ENCODE results near the gene PCDHGA4.
A peak's percentile ranks its signal among the peaks of the same experiment; 100 is the strongest.
"Not testable (repeated sequence)": the region's sequence is repeated elsewhere in the genome, so short reads cannot be mapped to it uniquely, and the experiment has no call there.

PCDHGA4 gene

GRCh38 chr5:141349917-141350619, 4.8 kb upstream of the PCDHGA4 start, which contains the start of gene PCDHGB1:
PCDHGB1 (plus strand) TSS chr5:141350099; CDS start chr5:141350261, 162 bp downstream.
- peak; percentile 39 for DNase-seq (ENCODE audit: low spot score)

DNA sequence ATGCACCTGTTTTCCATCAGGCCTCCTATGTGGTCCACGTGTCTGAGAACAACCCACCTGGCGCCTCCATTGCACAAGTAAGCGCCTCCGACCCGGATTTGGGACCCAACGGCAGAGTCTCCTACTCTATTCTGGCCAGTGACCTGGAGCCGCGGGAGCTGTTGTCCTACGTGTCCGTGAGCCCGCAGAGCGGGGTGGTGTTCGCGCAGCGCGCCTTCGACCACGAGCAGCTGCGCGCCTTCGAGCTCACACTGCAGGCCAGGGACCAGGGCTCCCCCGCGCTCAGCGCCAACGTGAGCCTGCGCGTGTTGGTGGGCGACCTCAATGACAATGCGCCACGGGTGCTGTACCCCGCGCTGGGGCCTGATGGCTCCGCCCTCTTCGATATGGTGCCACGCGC, 3.2 kb upstream of the PCDHGA4 start:
- no peak for DNase-seq (ENCODE audit: low spot score)

DNA sequence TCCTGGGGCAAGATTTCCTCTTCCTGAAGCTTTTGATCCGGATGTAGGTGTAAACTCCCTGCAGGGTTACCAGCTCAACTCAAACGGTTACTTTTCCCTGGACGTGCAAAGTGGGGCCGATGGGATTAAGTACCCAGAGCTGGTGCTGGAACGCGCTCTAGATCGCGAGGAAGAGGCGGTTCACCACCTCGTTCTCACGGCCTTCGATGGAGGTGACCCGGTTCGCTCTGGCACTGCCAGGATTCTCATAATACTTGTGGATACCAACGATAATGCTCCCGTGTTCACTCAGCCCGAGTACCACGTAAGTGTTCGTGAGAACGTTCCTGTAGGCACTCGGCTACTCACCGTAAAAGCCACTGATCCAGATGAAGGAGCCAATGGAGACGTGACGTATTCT, 820 bp downstream of the PCDHGA4 start:
- DNase-seq (ENCODE audit: low spot score): no peak

- DNase-seq (ENCODE audit: low spot score): no peak
Measured at GRCh38 chr5:141356133-141356532, 1.3 kb downstream of the PCDHGA4 start.

DNA sequence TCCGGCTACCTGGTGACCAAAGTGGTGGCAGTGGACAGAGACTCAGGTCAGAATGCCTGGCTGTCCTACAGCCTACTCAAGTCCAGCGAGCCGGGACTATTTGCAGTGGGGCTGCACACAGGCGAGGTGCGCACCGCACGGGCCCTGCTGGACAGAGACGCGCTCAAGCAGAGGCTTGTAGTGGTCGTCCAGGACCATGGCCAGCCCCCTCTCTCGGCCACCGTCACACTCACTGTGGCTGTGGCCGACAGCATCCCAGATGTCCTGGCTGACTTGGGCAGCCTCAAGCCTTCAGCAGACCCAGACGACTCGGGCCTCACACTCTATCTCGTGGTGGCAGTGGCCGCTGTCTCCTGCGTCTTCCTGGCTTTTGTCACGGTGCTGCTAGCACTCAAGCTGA, 2.1 kb downstream of the PCDHGA4 start:
- no peak for DNase-seq (ENCODE audit: low spot score)

DNA sequence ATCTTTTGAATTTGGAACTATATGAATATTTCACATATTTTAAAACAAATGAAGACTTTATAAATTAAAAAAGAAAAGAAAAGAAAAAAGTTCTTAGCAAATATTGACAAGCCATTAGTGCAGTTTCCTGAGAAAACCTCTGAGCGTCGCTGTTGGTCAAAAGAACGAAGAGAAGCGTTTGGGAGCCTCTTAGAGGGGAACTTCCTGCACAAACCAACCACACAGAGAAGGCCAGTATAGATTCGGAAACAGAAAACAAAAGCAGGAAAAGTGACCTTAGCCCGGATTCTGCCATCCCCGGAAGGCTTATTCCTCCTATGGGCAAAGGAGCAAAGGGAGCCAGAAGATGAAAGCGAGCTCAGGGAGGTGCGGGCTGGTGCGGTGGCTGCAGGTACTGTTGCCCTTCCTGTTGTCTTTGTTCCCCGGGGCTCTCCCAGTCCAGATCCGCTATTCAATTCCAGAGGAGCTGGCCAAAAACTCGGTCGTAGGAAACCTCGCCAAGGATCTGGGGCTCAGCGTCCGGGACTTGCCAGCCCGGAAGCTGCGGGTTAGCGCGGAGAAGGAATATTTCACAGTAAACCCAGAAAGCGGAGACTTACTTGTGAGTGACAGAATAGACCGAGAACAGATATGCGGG, 5.1 kb downstream of the PCDHGA4 start, which contains the start of gene PCDHGB2:
Gene PCDHGB2, plus strand, starts transcription at position 205 of the 637 bp plus-strand sequence. Its CDS starts 142 bp downstream, at position 347.
- peak; percentile 35 for DNase-seq (ENCODE audit: low spot score)

- DNase-seq (ENCODE audit: low spot score): no peak
Measured at GRCh38 chr5:141360685-141361084, 5.9 kb downstream of the PCDHGA4 start.

- DNase-seq (ENCODE audit: low spot score): no peak
Measured at GRCh38 chr5:141362719-141363118, 7.9 kb downstream of the PCDHGA4 start.

- DNase-seq (ENCODE audit: low spot score): no peak
Measured at GRCh38 chr5:141363952-141364660, 9.3 kb downstream of the PCDHGA4 start, which contains the start of gene PCDHGA5. PCDHGA5 (plus strand) TSS chr5:141364162; CDS start chr5:141364331, 169 bp downstream.

GRCh38 chr5:141366016-141366896, 11.4 kb downstream of the PCDHGA4 start:
- no peak for DNase-seq (ENCODE audit: low spot score)

DNA sequence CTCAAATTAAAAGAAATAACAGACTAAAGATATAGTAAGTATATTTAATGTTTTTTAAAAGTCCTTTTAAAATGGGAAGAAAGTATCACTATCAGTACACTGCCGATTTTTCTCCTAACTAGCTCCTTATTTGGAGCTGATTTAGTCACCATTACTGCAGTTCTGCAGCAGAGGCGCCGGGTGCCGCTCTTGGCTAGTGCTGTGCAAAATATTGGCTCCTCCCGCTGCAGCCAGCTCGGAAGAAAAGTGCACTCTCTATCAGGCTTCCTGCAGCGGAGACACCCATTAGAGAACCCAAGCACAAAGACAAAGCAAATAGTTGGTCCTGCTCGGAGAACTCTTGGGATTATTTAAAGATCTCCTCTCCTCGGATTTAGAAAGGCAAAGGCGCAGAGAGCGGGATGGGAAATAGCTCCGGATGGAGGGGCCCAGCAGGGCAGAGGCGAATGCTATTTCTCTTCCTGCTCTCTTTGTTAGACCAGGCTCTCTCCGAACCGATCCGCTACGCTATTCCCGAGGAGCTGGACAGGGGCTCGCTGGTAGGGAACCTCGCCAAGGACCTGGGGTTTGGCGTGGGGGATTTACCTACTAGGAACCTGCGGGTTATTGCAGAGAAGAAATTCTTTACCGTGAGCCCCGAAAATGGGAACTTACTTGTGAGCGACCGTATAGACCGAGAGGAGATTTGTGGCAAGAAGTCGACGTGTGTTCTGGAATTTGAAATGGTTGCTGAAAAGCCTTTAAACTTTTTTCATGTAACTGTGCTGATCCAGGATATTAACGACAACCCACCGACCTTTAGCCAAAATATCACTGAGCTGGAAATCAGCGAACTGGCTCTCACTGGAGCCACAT, 15.4 kb downstream of the PCDHGA4 start, which contains the start of gene PCDHGB3:
Gene PCDHGB3, plus strand, starts transcription at position 249 of the 855 bp plus-strand sequence. Its CDS starts 153 bp downstream, at position 402.
- DNase-seq (ENCODE audit: low spot score): peak; percentile 17

GRCh38 chr5:141371572-141372475, 17.0 kb downstream of the PCDHGA4 start:
- no peak for DNase-seq (ENCODE audit: low spot score)

GRCh38 chr5:141373673-141374317, 19.0 kb downstream of the PCDHGA4 start, which contains the start of gene PCDHGA6:
PCDHGA6 (plus strand) TSS chr5:141373891; CDS start chr5:141374084, 193 bp downstream.
- DNase-seq (ENCODE audit: low spot score): no peak

DNA sequence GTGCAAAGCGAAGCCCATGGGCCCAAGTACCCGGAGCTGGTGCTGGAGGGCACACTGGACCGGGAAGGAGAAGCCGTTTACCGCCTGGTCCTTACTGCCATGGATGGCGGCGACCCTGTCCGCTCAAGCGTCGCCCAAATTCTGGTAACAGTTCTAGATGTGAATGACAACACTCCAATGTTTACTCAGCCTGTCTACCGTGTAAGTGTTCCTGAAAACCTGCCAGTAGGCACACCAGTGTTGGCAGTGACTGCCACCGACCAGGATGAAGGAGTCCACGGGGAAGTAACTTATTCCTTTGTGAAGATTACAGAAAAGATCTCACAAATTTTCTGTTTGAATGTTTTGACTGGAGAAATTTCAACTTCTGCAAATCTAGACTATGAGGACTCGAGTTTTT, 19.8 kb downstream of the PCDHGA4 start:
- no peak for DNase-seq (ENCODE audit: low spot score)

GRCh38 chr5:141375444-141376155, 20.8 kb downstream of the PCDHGA4 start:
- not testable (repeated sequence) for DNase-seq (ENCODE audit: low spot score)

- no peak for DNase-seq (ENCODE audit: low spot score)
Measured at GRCh38 chr5:141382469-141383294, 27.9 kb downstream of the PCDHGA4 start, which contains the start of gene PCDHGA7. PCDHGA7 (plus strand) TSS chr5:141382742; CDS start chr5:141382900, 158 bp downstream.

DNA sequence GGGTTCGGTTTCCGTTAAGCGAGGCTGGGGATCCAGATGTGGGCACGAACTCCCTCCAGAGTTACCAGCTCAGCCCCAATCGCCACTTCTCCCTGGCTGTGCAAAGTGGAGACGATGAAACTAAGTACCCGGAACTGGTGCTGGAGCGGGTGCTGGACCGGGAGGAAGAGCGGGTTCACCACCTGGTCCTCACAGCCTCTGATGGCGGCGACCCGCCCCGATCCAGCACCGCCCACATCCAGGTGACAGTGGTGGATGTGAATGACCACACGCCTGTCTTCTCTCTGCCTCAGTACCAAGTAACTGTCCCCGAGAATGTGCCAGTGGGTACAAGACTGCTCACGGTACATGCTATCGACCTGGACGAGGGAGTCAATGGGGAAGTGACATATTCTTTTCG, 28.5 kb downstream of the PCDHGA4 start:
- no peak for DNase-seq (ENCODE audit: low spot score)

Measured in globus pallidus (tissue), 1 donor.